BJ (cell line): Measurements from ENCODE around the gene TRAK1. TPM values are rescaled to one million over a fixed set of nuclear protein-coding genes. Genes with fewer than 3 reads are reported as not detected.
"Not testable (repeated sequence)": the region's sequence is repeated elsewhere in the genome, so short reads cannot be mapped to it uniquely, and the experiment has no call there.

ENCODE experiments used
- CTCF ChIA-PET: fragments of 350-600 bp; formaldehyde crosslinking; extraction: SDS; loops from one replicate; lab custom pipeline; 2021; ENCODE audit warnings: antibody characterized with exemption, inconsistent platforms; lab: Yijun Ruan, JAX
- POLR2A ChIA-PET: fragments of 300-600 bp; sonication (Branson Sonifier 250); formaldehyde crosslinking; extraction: SDS; loops from one replicate; lab custom pipeline; 2021; ENCODE audit warnings: antibody characterized with exemption; lab: Charles Lee
- DNase-seq: peaks from one replicate; pipeline ENCODE4 v3.0.0-alpha.2; 2011; ENCODE audit warnings: low read depth
- H3K27me3 ChIP-seq: 2 replicates; pipeline ENCODE4 v1.6.0; 2011; ENCODE audit warnings: low read length; ENCODE audit not compliant: control insufficient read depth, insufficient read depth
- H3K36me3 ChIP-seq: 2 replicates; pipeline ENCODE4 v1.5.1; 2011; ENCODE audit warnings: low read length; ENCODE audit not compliant: control insufficient read depth, insufficient read depth
- H3K4me3 ChIP-seq: 2 replicates; pipeline ENCODE4 v1.5.1; 2011; ENCODE audit warnings: low read depth, mild to moderate bottlenecking, control low read depth, low read length
- polyA plus RNA-seq: library from polyadenylated mRNA; depleted of rRNA; stranded (reverse); fragments of >200 nt; gene quantifications from 2 replicates; pipeline ENCODE4 v1.2.3, GENCODE V29; 2011
- TF ChIP-seq, protein P1 (sequence below): IDR thresholded peaks from 2 replicates; pipeline ENCODE4 v1.5.1; 2011; ENCODE audit warnings: low read depth, mild to moderate bottlenecking, control low read depth, inconsistent platforms, low read length, moderate library complexity; ENCODE audit not compliant: insufficient read depth

Gene TRAK1
- polyA plus RNA-seq, 1 experiment, result 36.3 TPM

DNA sequence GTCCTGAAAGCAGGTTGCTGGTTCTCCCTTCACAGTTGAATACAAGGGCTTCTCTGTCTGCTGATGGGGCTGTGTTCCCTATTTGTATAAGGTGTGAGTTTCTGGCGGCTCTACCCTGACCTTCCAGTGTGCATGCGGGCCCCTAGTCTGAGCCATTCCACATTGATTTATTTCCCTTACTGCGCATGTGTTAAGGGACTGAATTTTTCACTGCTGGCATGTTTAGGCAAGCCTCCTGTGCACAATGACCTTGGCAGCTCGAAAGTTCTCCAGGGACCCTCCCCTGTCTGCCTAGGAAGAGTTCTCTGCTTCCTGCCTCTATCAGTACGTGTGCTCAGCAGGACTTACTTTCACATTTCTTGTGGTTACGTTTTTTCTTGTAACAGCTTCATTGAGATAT, 11.4 kb downstream of the TRAK1 start:
- no peaks in the 10 kb centered on the region for H3K27me3 ChIP-seq
- TF ChIP-seq, protein P1, sequence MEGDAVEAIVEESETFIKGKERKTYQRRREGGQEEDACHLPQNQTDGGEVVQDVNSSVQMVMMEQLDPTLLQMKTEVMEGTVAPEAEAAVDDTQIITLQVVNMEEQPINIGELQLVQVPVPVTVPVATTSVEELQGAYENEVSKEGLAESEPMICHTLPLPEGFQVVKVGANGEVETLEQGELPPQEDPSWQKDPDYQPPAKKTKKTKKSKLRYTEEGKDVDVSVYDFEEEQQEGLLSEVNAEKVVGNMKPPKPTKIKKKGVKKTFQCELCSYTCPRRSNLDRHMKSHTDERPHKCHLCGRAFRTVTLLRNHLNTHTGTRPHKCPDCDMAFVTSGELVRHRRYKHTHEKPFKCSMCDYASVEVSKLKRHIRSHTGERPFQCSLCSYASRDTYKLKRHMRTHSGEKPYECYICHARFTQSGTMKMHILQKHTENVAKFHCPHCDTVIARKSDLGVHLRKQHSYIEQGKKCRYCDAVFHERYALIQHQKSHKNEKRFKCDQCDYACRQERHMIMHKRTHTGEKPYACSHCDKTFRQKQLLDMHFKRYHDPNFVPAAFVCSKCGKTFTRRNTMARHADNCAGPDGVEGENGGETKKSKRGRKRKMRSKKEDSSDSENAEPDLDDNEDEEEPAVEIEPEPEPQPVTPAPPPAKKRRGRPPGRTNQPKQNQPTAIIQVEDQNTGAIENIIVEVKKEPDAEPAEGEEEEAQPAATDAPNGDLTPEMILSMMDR, result no peak
- H3K36me3 ChIP-seq, result peaks cover 3% of the 10 kb centered on the region; the same call in 1 of the 2 replicates
- CTCF ChIA-PET, result interaction anchor here (1.4 to 5.2 kb wide), 2 partner anchors 89 to 208 kb away, joined by 5 to 21 read pairs; no protein-coding TSS in a partner anchor
- no peak overlapping the region for H3K4me3 ChIP-seq
- POLR2A ChIA-PET, result no interaction called here
- DNase-seq, result no peak

DNA sequence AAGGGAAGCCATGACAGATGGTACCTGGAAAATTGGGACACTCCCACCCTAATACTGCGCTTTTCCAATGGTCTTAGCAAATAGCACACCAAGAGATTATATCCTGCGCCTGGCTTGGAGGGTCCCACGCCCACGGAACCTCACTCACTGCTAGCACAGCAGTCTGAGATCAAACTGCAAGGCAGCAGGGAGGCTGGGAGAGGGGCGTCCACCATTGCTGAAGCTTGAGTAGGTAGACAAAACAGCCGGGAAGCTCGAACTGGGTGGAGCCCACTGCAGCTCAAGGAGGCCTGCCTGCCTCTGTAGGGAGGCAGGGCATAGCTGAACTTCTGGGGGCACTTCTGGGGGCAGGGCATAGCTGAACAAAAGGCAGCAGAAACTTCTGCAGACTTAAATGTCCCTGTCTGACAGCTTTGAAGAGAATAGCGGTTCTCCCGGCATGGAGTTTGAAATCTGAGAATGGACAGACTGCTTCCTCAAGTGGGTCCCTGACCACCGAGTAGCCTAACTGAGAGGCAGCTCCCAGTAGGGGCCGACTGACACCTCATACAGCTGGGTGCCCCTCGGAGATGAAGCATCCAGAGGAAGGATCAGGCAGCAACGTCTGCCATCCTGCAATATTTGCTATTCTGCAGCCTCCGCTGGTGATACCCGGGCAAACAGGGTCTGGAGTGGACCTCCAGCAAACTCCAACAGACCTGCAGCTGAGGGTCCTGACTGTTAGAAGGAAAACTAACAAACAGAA, 12.9 kb downstream of the TRAK1 start:
- DNase-seq, H3K36me3 ChIP-seq, POLR2A ChIA-PET, H3K27me3 ChIP-seq, H3K4me3 ChIP-seq: not testable (repeated sequence)
- CTCF ChIA-PET, result interaction anchor here (1.1 to 1.2 kb wide), 2 partner anchors 90 to 207 kb away, joined by 3 to 4 read pairs; no protein-coding TSS in a partner anchor

DNA sequence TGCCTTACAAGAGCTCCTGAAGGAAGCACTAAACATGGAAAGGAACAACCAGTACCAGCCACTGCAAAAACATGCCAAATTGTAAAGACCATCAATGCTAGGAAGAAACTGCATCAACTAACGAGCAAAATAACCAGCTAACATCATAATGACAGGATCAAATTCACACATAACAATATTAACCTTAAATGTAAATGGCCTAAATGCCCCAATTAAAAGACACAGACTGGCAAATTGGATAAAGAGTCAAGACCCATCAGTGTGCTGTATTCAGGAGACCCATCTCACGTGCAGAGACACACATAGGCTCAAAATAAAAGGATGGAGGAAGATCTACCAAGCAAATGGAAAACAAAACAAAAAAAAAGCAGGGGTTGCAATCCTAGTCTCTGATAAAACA, 14.8 kb downstream of the TRAK1 start:
- POLR2A ChIA-PET, H3K27me3 ChIP-seq, CTCF ChIA-PET, DNase-seq, H3K4me3 ChIP-seq, H3K36me3 ChIP-seq: not testable (repeated sequence)

DNA sequence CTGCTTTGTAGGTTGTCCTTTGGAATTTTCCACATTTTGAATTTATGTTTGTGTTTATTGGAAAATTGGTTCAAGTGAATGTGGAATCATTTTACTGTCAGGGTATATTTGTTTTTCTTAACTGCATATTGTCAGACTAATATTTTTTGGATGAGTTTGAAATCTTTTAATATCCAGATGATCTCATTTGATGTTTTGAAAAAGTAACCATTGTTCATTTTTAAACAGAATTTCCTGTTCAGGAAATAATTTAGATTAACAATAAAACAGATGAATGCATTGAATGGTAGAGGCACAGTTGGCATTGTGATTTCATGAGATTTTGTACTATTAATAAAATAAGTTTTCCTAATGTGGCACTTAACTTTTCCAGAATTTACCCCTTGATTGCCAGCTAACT, 15.5 kb downstream of the TRAK1 start:
- ChIA-PET POLR2A (no interaction called here), CTCF (no interaction called here)
- H3K36me3 ChIP-seq, result peaks cover 3% of the 10 kb centered on the region; the same call in 1 of the 2 replicates
- no peak for DNase-seq
- no peak overlapping the region for H3K4me3 ChIP-seq
- TF ChIP-seq, protein P1, result no peak
- no peaks in the 10 kb centered on the region for H3K27me3 ChIP-seq

DNA sequence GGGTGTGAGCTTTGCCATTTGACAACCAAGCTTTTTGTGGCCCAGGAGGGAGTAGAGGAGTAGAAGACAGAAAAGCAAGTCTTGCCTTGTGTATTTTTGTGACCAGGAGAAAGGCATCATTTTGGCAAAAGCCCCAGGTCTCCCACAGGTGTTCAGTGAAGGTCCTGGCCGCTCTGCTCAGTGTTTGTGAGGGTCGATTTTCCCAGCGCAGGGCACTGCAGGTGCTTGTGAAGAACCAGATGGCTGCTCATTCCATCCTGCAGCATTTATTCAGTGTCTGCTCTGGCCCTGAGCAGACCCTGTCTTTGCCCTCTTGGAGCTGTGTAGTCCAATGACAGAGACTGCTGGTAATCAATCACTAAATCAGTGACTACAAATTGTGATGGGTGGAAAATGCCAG, 19.5 kb downstream of the TRAK1 start:
- Histone ChIP-seq H3K27me3 (no peaks in the 10 kb centered on the region), H3K4me3 (no peak overlapping the region), H3K36me3 (no peaks in the 10 kb centered on the region)
- ChIA-PET CTCF (interaction anchor here (0.9 to 1.4 kb wide), 2 partner anchors 12 to 81 kb away, joined by 4 read pairs; no protein-coding TSS in a partner anchor), POLR2A (no interaction called here)
- no peak for DNase-seq
- TF ChIP-seq, protein P1, result no peak

DNA sequence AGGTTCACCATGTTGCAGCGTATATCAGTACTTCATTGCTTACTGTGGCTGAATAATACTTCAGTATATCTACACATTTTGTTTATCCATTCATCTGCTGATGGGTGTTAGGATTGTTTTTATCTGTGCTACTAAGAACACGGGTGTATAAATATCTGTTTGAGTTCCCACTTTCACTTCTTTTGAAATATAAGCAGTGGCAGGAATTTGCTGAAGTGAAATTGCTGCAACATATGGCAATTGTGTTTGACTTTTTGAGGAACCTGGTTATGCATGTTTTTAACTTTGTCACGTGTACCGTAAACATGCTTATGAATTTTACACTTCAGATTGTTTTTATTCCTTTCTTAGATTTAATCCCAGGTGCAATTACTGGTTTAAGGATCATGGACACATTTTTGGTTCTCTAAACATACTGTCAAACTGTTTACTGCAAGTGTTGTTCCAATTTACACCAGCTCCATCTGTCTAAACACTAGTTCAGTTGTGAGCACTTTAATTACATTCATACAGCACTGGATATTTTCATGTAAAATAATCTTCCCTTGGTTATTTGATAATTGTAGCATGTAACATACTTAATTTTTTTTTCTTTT, 23.1 kb downstream of the TRAK1 start:
- no peaks in the 10 kb centered on the region for H3K36me3 ChIP-seq
- ChIA-PET POLR2A (no interaction called here), CTCF (no interaction called here)
- H3K4me3 ChIP-seq, result no peak overlapping the region
- H3K27me3 ChIP-seq, result no peaks in the 10 kb centered on the region
- TF ChIP-seq, protein P1, result no peak
- no peak for DNase-seq
